NCI-H2029 treated with DMSO at 0.1 percent for 48 hours (cell line): ENCODE measurements around the gene RASIP1.
A peak's percentile ranks its signal among the peaks of the same experiment; 100 is the strongest.

ENCODE experiments used
- DNase-seq: peaks from one replicate; lab custom pipeline; 2025; lab: John Stamatoyannopoulos, UW

RASIP1 gene

GRCh38 chr19:48755084-48755641, 14.8 kb upstream of the RASIP1 start, which contains the start of gene FGF21:
Gene FGF21, plus strand, starts transcription at chr19:48755524. Its CDS starts 713 bp downstream, at chr19:48756237.
- DNase-seq: peak; percentile 50

- DNase-seq: peak; percentile 69
These were observed 12.3 kb upstream of the RASIP1 start, which contains the start of gene FUT1 for GRCh38 chr19:48752496-48753365. Gene FUT1, minus strand, starts transcription at chr19:48752641. Its CDS starts 1,360 bp downstream, at chr19:48751281.

GRCh38 chr19:48751845-48752495, 11.6 kb upstream of the RASIP1 start:
- no peak for DNase-seq

GRCh38 chr19:48750771-48751504, 10.5 kb upstream of the RASIP1 start:
- no peak for DNase-seq

- no peak for DNase-seq
These were observed 9.9 kb upstream of the RASIP1 start for GRCh38 chr19:48750351-48750750.

- no peak for DNase-seq
These were observed 9.3 kb upstream of the RASIP1 start for GRCh38 chr19:48749571-48750198.

- DNase-seq: no peak
These were observed 6.5 kb upstream of the RASIP1 start, which contains the start of gene IZUMO1 for GRCh38 chr19:48746738-48747575. Gene IZUMO1, minus strand, starts transcription at chr19:48746909. Its CDS starts 1,050 bp downstream, at chr19:48745859.

- DNase-seq: no peak
These were observed 5.7 kb upstream of the RASIP1 start for GRCh38 chr19:48746110-48746509.

GRCh38 chr19:48745208-48745995, 5.0 kb upstream of the RASIP1 start:
- peak; percentile 53 for DNase-seq

GRCh38 chr19:48742096-48742495, 1.7 kb upstream of the RASIP1 start:
- DNase-seq: no peak

- no peak for DNase-seq
These were observed 954 bp upstream of the RASIP1 start for GRCh38 chr19:48741129-48741999.

- DNase-seq: no peak
These were observed 826 bp downstream of the RASIP1 start for GRCh38 chr19:48739404-48740163.

- peak; percentile 60 for DNase-seq
These were observed 1.6 kb downstream of the RASIP1 start for GRCh38 chr19:48738557-48739403.

- peak; percentile 17 for DNase-seq
These were observed 2.9 kb downstream of the RASIP1 start for GRCh38 chr19:48737360-48737998.

- no peak for DNase-seq
These were observed 5.3 kb downstream of the RASIP1 start for GRCh38 chr19:48735031-48735615.

GRCh38 chr19:48734625-48735024, 5.8 kb downstream of the RASIP1 start:
- no peak for DNase-seq
